SK-N-MC (cell line): ENCODE data around the gene RALY.

ENCODE experiments used
- DNase-seq: peaks from one replicate; pipeline ENCODE4 v3.0.0-alpha.2; 2011; ENCODE audit warnings: low read depth, low spot score
- H3K27ac ChIP-seq: fragments of 200-600 bp; sonication (generic); 2 replicates; pipeline ENCODE4 v1.5.1; 2016; ENCODE audit warnings: mixed run types
- H3K36me3 ChIP-seq: fragments of 200-600 bp; sonication (generic); 2 replicates; pipeline ENCODE4 v1.6.1; 2017; ENCODE audit warnings: antibody characterized with exemption, low read length, mixed read lengths; ENCODE audit not compliant: insufficient read depth
- H3K4me3 ChIP-seq: fragments of 200-600 bp; sonication (generic); 2 replicates; pipeline ENCODE4 v1.5.1; 2016
- H3K9ac ChIP-seq: fragments of 200-600 bp; sonication (generic); 2 replicates; pipeline ENCODE4 v1.8.0; 2017; ENCODE audit warnings: mixed run types, mixed read lengths; ENCODE audit not compliant: insufficient read length
- H3K9me3 ChIP-seq: fragments of 200-600 bp; sonication (generic); 2 replicates; pipeline ENCODE4 v1.6.1; 2017; ENCODE audit warnings: low read depth, mild to moderate bottlenecking, antibody characterized with exemption, low read length, moderate library complexity, mixed read lengths
- EZH2 ChIP-seq: fragments of 200-600 bp; sonication (generic); IDR thresholded peaks from one replicate; pipeline ENCODE4 v1.6.1; 2017; ENCODE audit warnings: antibody characterized with exemption
- FOXP2 ChIP-seq: optimal IDR thresholded peaks from 2 replicates; pipeline ENCODE3; 2011; ENCODE audit warnings: mild to moderate bottlenecking, moderate library complexity; ENCODE audit not compliant: insufficient read depth; ENCODE audit errors: extremely low read length, control extremely low read depth
- POLR2AphosphoS5 ChIP-seq: IDR thresholded peaks from 2 replicates; pipeline ENCODE4 v1.6.1; 2012; ENCODE audit warnings: mild to moderate bottlenecking, low read depth, low read length, borderline replicate concordance

The RALY gene

GRCh38 chr20:33964441-33964840 lies 29.3 kb upstream of the RALY start:
- Histone ChIP-seq H3K9me3 (no peaks in the 10 kb centered on the region), H3K27ac (no peak overlapping the region), H3K9ac (no peak overlapping the region), H3K4me3 (no peak overlapping the region), H3K36me3 (no peaks in the 10 kb centered on the region)
- DNase-seq, result no peak
- TF ChIP-seq FOXP2, result no peak
- TF ChIP-seq EZH2, result no peak

- Histone ChIP-seq H3K9ac (no peak overlapping the region), H3K36me3 (no peaks in the 10 kb centered on the region), H3K9me3 (no peaks in the 10 kb centered on the region), H3K27ac (no peak overlapping the region), H3K4me3 (no peak overlapping the region)
- DNase-seq, result no peak
- TF ChIP-seq EZH2 (no peak), FOXP2 (no peak), POLR2AphosphoS5 (no peak)
Measured at GRCh38 chr20:33967126-33967525, 26.6 kb upstream of the RALY start.

GRCh38 chr20:33969563-33969962 lies 24.1 kb upstream of the RALY start:
- DNase-seq, result no peak
- no peak overlapping the region for H3K9ac ChIP-seq
- no peak for TF ChIP-seq EZH2
- TF ChIP-seq POLR2AphosphoS5, result no peak
- TF ChIP-seq FOXP2, result no peak
- H3K4me3 ChIP-seq, result no peak overlapping the region
- H3K27ac ChIP-seq, result no peak overlapping the region
- H3K36me3 ChIP-seq, result no peaks in the 10 kb centered on the region
- no peaks in the 10 kb centered on the region for H3K9me3 ChIP-seq

GRCh38 chr20:33970229-33970628 lies 23.5 kb upstream of the RALY start:
- Histone ChIP-seq H3K27ac (no peak overlapping the region), H3K9me3 (no peaks in the 10 kb centered on the region), H3K9ac (no peak overlapping the region), H3K36me3 (no peaks in the 10 kb centered on the region), H3K4me3 (no peak overlapping the region)
- DNase-seq, result no peak
- TF ChIP-seq POLR2AphosphoS5 (no peak), EZH2 (no peak), FOXP2 (no peak)

- Histone ChIP-seq H3K4me3 (no peak overlapping the region), H3K9ac (no peak overlapping the region), H3K9me3 (no peaks in the 10 kb centered on the region), H3K27ac (no peak overlapping the region), H3K36me3 (no peaks in the 10 kb centered on the region)
- no peak for DNase-seq
- TF ChIP-seq POLR2AphosphoS5 (no peak), FOXP2 (no peak), EZH2 (no peak)
Measured at GRCh38 chr20:33971147-33971975, 22.4 kb upstream of the RALY start.

- no peak overlapping the region for H3K9ac ChIP-seq
- H3K4me3 ChIP-seq, result no peak overlapping the region
- H3K36me3 ChIP-seq, result no peaks in the 10 kb centered on the region
- H3K27ac ChIP-seq, result no peak overlapping the region
- no peaks in the 10 kb centered on the region for H3K9me3 ChIP-seq
- TF ChIP-seq POLR2AphosphoS5, result no peak
- no peak for TF ChIP-seq FOXP2
- TF ChIP-seq EZH2, result no peak
- no peak for DNase-seq
Measured at GRCh38 chr20:33976959-33977358, 16.8 kb upstream of the RALY start.

- DNase-seq, result no peak
- Histone ChIP-seq H3K27ac (no peak overlapping the region), H3K9me3 (no peaks in the 10 kb centered on the region), H3K36me3 (no peaks in the 10 kb centered on the region), H3K9ac (no peak overlapping the region), H3K4me3 (no peak overlapping the region)
- TF ChIP-seq POLR2AphosphoS5 (no peak), FOXP2 (no peak), EZH2 (no peak)
Measured at GRCh38 chr20:33977535-33977934, 16.2 kb upstream of the RALY start.

- Histone ChIP-seq H3K9ac (no peak overlapping the region), H3K36me3 (no peaks in the 10 kb centered on the region), H3K27ac (no peak overlapping the region), H3K4me3 (no peak overlapping the region), H3K9me3 (no peaks in the 10 kb centered on the region)
- DNase-seq, result no peak
- TF ChIP-seq FOXP2, result no peak
- TF ChIP-seq EZH2, result no peak
- TF ChIP-seq POLR2AphosphoS5, result no peak
Measured at GRCh38 chr20:33979094-33979493, 14.6 kb upstream of the RALY start.

- H3K9me3 ChIP-seq, result no peaks in the 10 kb centered on the region
- H3K36me3 ChIP-seq, result no peaks in the 10 kb centered on the region
- no peak overlapping the region for H3K4me3 ChIP-seq
- no peak overlapping the region for H3K9ac ChIP-seq
- no peak for DNase-seq
- TF ChIP-seq FOXP2 (no peak), EZH2 (no peak), POLR2AphosphoS5 (no peak)
- no peak overlapping the region for H3K27ac ChIP-seq
Measured at GRCh38 chr20:33981347-33981746, 12.4 kb upstream of the RALY start.
